GM18526 (cell line): ENCODE measurements around the gene DPF3.

Source experiments
- POLR2A ChIP-seq: IDR thresholded peaks from 3 replicates; pipeline ENCODE4 v1.6.1; 2011; ENCODE audit not compliant: insufficient read length; ENCODE audit errors: extremely low read depth

The DPF3 gene

GRCh38 chr14:72909163-72909562, 15.3 kb upstream of the DPF3 start:
- no peak for TF ChIP-seq POLR2A

- no peak for TF ChIP-seq POLR2A
Observed at GRCh38 chr14:72907886-72908285, 14.0 kb upstream of the DPF3 start.

- TF ChIP-seq POLR2A = no peak
Observed at GRCh38 chr14:72906879-72907278, 13.0 kb upstream of the DPF3 start.

GRCh38 chr14:72906316-72906715, 12.4 kb upstream of the DPF3 start:
- TF ChIP-seq POLR2A = no peak

- TF ChIP-seq POLR2A = no peak
Observed at GRCh38 chr14:72904840-72905561, 11.1 kb upstream of the DPF3 start.

GRCh38 chr14:72904218-72904617, 10.3 kb upstream of the DPF3 start:
- no peak for TF ChIP-seq POLR2A

GRCh38 chr14:72903716-72904115, 9.8 kb upstream of the DPF3 start:
- TF ChIP-seq POLR2A = no peak

- no peak for TF ChIP-seq POLR2A
Observed at GRCh38 chr14:72902801-72903530, 9.1 kb upstream of the DPF3 start.

- TF ChIP-seq POLR2A = no peak
Observed at GRCh38 chr14:72901361-72901760, 7.5 kb upstream of the DPF3 start.

GRCh38 chr14:72898448-72898847, 4.5 kb upstream of the DPF3 start:
- no peak for TF ChIP-seq POLR2A

- TF ChIP-seq POLR2A = no peak
Observed at GRCh38 chr14:72894623-72895378, 900 bp upstream of the DPF3 start.

GRCh38 chr14:72894323-72894622, 372 bp upstream of the DPF3 start:
- no peak for TF ChIP-seq POLR2A

GRCh38 chr14:72892879-72893635, 844 bp downstream of the DPF3 start:
- no peak for TF ChIP-seq POLR2A

GRCh38 chr14:72892103-72892878, 1.6 kb downstream of the DPF3 start:
- no peak for TF ChIP-seq POLR2A

GRCh38 chr14:72891666-72892102, 2.2 kb downstream of the DPF3 start:
- no peak for TF ChIP-seq POLR2A
